ENCODE data around the gene FGFR2.

Gene FGFR2

GRCh38 chr10:121435099-121435875, 163.0 kb downstream of the FGFR2 start:
- TF ChIP-seq, protein P1, sequence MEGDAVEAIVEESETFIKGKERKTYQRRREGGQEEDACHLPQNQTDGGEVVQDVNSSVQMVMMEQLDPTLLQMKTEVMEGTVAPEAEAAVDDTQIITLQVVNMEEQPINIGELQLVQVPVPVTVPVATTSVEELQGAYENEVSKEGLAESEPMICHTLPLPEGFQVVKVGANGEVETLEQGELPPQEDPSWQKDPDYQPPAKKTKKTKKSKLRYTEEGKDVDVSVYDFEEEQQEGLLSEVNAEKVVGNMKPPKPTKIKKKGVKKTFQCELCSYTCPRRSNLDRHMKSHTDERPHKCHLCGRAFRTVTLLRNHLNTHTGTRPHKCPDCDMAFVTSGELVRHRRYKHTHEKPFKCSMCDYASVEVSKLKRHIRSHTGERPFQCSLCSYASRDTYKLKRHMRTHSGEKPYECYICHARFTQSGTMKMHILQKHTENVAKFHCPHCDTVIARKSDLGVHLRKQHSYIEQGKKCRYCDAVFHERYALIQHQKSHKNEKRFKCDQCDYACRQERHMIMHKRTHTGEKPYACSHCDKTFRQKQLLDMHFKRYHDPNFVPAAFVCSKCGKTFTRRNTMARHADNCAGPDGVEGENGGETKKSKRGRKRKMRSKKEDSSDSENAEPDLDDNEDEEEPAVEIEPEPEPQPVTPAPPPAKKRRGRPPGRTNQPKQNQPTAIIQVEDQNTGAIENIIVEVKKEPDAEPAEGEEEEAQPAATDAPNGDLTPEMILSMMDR (IDR thresholded peaks at IDR 0.05; ENCODE audit: control extremely low read depth, extremely low read depth, low read depth, missing control alignments) = no peak
- no peak for DNase-seq (ENCODE audit: extremely low spot score)
- ChIA-PET CTCF (no interaction called here), POLR2A (no interaction called here)

- no peak for DNase-seq (ENCODE audit: extremely low spot score)
- TF ChIP-seq, protein P1 (IDR thresholded peaks at IDR 0.05; ENCODE audit: control extremely low read depth, extremely low read depth, low read depth, missing control alignments) = no peak
- CTCF ChIA-PET = no interaction called here
- POLR2A ChIA-PET = no interaction called here
Measured at GRCh38 chr10:121433965-121434364, 164.3 kb downstream of the FGFR2 start.

DNA sequence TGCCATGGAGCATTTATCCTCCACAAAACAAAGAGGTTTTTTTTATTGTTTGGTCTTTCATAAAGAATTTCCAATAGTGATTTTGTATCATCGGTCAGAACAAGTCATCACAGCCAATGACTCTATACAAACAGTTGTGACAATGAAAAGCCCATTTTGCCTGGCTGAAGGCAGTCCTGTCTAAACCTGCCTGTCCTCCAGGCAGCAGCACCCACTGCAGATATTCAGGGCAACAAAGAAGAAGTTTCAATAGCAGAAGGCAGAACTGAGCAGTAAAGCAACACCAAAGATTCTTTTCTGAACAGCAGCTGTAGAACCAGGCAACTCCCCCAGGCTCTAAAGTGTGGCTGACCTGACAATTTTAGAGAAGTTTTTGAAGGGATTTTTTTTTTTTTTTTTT, 169.4 kb downstream of the FGFR2 start:
- CTCF ChIA-PET = no interaction called here
- POLR2A ChIA-PET = no interaction called here
- no peak for DNase-seq (ENCODE audit: extremely low spot score)
- TF ChIP-seq, protein P1 (IDR thresholded peaks at IDR 0.05; ENCODE audit: control extremely low read depth, extremely low read depth, low read depth, missing control alignments) = no peak
